ENCODE measurements around the gene BBLN.
"Not testable (repeated sequence)": the region's sequence is repeated elsewhere in the genome, so short reads cannot be mapped to it uniquely, and the experiment has no call there.

BBLN gene

DNA sequence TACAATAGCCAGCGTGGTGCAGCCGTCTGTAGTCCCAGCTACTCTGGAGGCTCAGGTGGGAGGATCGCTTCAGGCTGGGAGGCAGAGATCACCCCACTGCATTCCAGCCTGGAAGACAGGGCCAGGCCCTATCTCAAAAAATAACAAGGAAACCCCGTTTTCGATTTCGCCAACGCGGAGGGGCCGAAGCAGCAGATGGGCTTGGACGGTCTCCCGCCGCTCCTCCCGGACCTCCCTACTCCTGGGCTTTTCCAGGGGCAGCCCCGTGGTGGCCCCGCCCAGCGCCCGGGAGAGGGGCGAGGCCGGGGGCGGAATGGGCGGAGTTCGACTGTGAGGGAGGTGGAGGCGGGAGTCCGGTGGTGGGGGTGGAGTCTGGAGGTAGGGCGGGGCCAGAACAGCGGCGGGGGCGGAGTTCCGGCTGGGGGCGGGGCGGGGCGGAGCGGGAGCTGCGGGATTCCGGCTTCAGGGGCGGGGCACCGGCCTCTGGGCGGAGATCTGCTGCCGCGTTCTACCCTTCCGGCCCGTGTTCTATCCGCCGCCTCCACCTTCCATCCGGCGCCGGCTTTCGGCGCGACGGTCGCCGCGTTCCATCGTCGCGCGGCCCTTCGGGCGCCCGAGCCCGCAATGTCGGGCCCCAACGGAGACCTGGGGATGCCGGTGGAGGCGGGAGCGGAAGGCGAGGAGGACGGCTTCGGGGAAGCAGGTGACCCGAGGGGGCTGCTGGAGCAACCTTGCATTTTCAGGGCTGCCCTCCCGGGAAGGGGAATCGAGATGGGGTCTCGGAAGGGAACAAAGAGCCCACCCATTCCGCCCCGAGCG lies at the start of gene BBLN:
BBLN (plus strand) TSS at position 482 of the 819 bp plus-strand sequence; CDS start at position 625, 143 bp downstream.
- TF ChIP-seq, protein P1, sequence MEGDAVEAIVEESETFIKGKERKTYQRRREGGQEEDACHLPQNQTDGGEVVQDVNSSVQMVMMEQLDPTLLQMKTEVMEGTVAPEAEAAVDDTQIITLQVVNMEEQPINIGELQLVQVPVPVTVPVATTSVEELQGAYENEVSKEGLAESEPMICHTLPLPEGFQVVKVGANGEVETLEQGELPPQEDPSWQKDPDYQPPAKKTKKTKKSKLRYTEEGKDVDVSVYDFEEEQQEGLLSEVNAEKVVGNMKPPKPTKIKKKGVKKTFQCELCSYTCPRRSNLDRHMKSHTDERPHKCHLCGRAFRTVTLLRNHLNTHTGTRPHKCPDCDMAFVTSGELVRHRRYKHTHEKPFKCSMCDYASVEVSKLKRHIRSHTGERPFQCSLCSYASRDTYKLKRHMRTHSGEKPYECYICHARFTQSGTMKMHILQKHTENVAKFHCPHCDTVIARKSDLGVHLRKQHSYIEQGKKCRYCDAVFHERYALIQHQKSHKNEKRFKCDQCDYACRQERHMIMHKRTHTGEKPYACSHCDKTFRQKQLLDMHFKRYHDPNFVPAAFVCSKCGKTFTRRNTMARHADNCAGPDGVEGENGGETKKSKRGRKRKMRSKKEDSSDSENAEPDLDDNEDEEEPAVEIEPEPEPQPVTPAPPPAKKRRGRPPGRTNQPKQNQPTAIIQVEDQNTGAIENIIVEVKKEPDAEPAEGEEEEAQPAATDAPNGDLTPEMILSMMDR (IDR thresholded peaks at IDR 0.05; ENCODE audit: extremely low read depth, missing control alignments) = no peak
- DNase-seq (ENCODE audit: low spot score) = peak; percentile 100

GRCh38 chr9:128111726-128112125 lies 48.3 kb upstream of the BBLN start:
- not testable (repeated sequence) for DNase-seq (ENCODE audit: low spot score)

DNA sequence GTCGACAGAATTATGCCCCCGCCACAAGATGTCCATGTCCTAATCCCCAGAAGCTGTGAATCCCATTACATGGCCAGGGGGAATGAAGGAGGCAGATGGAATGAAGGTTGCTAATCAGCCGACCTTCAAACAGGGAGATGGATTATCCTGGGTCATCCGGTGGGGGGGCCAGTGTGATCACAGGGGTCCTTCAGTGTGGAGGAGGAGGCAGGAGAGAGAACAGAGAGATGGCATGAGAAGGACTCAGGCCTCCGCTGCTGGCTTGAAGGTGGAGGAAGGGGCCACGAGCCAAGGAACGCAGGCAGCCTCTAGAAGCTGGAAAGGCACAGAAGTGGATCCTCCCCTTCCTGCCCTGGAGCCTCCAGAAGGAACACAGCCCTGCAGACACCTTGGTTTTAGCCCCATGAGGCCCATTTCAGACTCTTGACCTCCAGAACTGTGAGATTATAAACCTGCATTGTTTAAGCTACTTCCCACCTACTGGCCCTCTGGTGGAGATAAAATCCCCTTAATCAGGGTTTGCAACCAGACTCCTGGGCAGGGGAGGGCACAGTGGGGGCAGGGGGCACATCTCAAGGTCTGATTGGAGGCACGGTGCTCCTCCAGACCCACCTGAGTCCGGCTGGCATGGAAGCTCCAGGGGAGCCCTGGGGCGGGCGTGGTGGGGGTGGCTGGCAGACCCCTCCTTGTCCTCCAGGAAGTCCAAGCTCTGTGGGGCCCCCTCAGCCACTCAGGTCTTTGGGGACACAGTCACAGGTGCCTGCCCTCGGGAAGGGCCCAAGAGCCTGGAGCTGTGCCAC lies 46.3 kb upstream of the BBLN start:
- TF ChIP-seq, protein P1 (IDR thresholded peaks at IDR 0.05; ENCODE audit: extremely low read depth, missing control alignments) = no peak

DNA sequence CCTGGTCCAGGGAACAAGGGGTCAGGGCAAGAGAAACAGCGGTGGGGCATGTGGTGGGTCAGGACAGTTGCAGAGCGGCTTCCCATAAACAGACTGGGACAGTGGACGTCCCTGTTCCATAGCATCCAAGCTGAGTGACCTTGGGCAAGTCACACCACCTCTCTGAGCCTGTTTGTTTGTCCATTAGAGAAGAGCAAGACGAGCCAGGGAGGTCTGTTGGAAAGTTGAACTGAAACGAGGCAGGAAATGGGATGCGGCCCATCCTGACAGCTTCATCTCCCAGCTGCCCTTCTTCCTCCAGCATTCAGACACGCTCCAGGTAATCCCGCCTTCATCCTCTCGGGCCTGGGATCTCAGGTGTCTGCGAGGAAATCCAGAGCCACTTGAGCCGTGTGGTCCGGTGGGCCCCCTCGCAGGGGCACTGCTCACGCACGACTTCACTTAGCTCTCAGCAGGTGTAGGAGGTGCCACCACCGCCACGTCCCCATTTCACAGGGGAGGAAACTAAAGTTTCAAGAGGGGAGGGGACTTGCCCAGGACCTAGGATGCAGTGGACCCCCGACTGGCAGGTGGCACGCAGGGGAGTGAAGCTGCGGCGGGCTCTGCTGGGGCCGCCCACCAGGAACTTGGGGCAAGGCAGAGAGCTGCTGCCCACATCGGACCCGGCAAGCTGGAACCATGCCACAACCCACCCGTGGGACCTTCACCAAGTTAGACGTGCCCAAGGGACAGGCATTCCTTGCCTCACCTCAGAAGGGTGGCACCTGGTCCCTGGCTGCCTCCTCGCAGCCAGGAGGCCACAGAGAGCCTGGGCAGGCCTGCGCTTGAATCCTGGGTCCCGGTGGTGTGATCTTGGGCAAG lies 45.5 kb upstream of the BBLN start:
- TF ChIP-seq, protein P1 (IDR thresholded peaks at IDR 0.05; ENCODE audit: extremely low read depth, missing control alignments) = no peak
- DNase-seq (ENCODE audit: low spot score) = no peak

More for the DNA sequence above, 46.3 kb upstream of the BBLN start:
- DNase-seq (ENCODE audit: low spot score) = no peak

GRCh38 chr9:128115187-128116103 lies 44.6 kb upstream of the BBLN start:
- DNase-seq (ENCODE audit: low spot score) = peak; percentile 76

DNA sequence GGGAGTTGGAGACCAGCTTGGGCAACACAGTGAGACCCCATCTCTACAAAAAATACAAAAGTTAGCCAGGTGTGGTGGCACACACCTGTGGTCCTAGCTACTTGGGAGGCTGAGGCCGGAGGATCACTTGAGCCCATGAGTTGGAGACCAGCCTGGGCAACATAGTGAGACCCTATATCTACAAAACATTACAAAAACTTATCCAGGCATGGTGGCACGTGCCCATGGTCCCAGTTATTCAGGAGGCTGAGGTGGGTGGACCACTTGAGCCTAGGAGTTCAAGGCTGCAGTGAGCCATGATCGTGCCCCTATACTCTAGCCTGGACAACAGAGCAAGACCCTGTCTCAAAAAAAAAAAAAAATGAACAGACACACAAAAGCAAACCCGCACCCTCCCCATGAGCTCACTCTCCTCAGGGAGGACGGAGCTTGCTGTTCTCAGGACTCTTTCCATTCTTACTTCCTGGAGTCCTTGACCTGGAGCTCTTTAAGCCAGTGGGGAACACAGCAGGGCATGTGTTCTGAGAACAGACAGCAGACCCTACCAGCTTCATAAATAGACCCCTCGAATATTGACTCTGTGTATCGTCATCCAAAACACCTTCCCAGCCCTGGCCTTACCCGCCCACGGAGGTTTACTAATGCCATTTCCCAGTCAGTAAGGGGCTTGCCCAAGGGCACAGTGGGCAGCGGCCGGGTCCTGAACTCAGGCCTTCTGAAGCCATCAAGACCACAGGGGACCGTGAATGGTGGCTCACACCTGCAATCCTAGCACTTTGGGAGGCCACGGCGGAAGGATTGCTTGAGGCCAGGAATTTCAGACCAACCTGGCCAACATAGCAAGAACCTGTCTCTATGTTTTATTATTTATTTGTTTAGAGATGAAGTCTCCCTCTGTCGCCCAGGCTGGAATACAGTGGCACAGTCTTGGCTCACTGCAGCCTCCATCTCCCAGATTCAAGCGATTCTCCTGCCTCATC lies 43.7 kb upstream of the BBLN start:
- no peak for DNase-seq (ENCODE audit: low spot score)
- TF ChIP-seq, protein P1 (IDR thresholded peaks at IDR 0.05; ENCODE audit: extremely low read depth, missing control alignments) = no peak

More at GRCh38 chr9:128115187-128116103, 44.6 kb upstream of the BBLN start:
- TF ChIP-seq, protein P1 (IDR thresholded peaks at IDR 0.05; ENCODE audit: extremely low read depth, missing control alignments) = no peak
